Mononuclear cell (primary cell): Measurements from ENCODE around the gene CNOT6. TPM values are rescaled to one million over a fixed set of nuclear protein-coding genes. Genes with fewer than 3 reads are reported as not detected.
"Not testable (repeated sequence)": the region's sequence is repeated elsewhere in the genome, so short reads cannot be mapped to it uniquely, and the experiment has no call there.

Experiments
- H3K27me3 ChIP-seq: 2 replicates; pipeline ENCODE4 v1.6.0; 2011; ENCODE audit warnings: low read length, control low read depth; ENCODE audit not compliant: insufficient read depth
- H3K4me1 ChIP-seq: 2 replicates; pipeline ENCODE4 v1.5.1; 2011; ENCODE audit warnings: mild to moderate bottlenecking, low read length, control low read depth; ENCODE audit not compliant: insufficient read depth
- H3K4me3 ChIP-seq: 2 replicates; pipeline ENCODE4 v1.5.1; 2011; ENCODE audit warnings: mild to moderate bottlenecking, low read length, moderate library complexity
- H3K9me3 ChIP-seq: 2 replicates; pipeline ENCODE4 v1.5.1; 2011; ENCODE audit warnings: low read depth, mild to moderate bottlenecking, control low read depth, low read length
- total RNA-seq: library from RNA; depleted of rRNA; stranded (reverse); fragments of >200 nt; gene quantifications from one replicate; pipeline ENCODE4 v1.2.3, GENCODE V29; 2012

The CNOT6 gene
- total RNA-seq: 8.1 TPM

GRCh38 chr5:180494060-180494509 lies at the start of gene CNOT6:
Gene CNOT6, plus strand, starts transcription at chr5:180494379. Its CDS starts 34,898 bp downstream, at chr5:180529277.
- H3K9me3 ChIP-seq: no peaks in the 10 kb centered on the region
- H3K27me3 ChIP-seq: no peaks in the 10 kb centered on the region
- H3K4me1 ChIP-seq: peaks cover 22% of the 10 kb centered on the region
- H3K4me3 ChIP-seq: peak within 1 kb of the TSS; percentile 78

GRCh38 chr5:180454752-180455151 lies 39.4 kb upstream of the CNOT6 start:
- Histone ChIP-seq H3K4me1 (no peaks in the 10 kb centered on the region), H3K4me3 (no peak overlapping the region), H3K27me3 (no peaks in the 10 kb centered on the region), H3K9me3 (no peaks in the 10 kb centered on the region)

- Histone ChIP-seq H3K4me1 (no peaks in the 10 kb centered on the region), H3K4me3 (no peak overlapping the region), H3K9me3 (no peaks in the 10 kb centered on the region), H3K27me3 (no peaks in the 10 kb centered on the region)
Measured at GRCh38 chr5:180455872-180456271, 38.3 kb upstream of the CNOT6 start.

GRCh38 chr5:180456792-180457191 lies 37.4 kb upstream of the CNOT6 start:
- H3K27me3 ChIP-seq: no peaks in the 10 kb centered on the region
- no peaks in the 10 kb centered on the region for H3K4me1 ChIP-seq
- no peaks in the 10 kb centered on the region for H3K9me3 ChIP-seq

GRCh38 chr5:180458852-180459673 lies 35.1 kb upstream of the CNOT6 start:
- H3K27me3 ChIP-seq, H3K4me1 ChIP-seq, H3K9me3 ChIP-seq, H3K4me3 ChIP-seq: not testable (repeated sequence)

More at GRCh38 chr5:180456792-180457191, 37.4 kb upstream of the CNOT6 start:
- H3K4me3 ChIP-seq: no peak overlapping the region

GRCh38 chr5:180459674-180460142 lies 34.5 kb upstream of the CNOT6 start:
- not testable (repeated sequence) for H3K27me3 ChIP-seq, H3K4me3 ChIP-seq, H3K4me1 ChIP-seq, H3K9me3 ChIP-seq

GRCh38 chr5:180460834-180461233 lies 33.3 kb upstream of the CNOT6 start:
- Histone ChIP-seq H3K4me3 (no peak overlapping the region), H3K9me3 (no peaks in the 10 kb centered on the region)

GRCh38 chr5:180461303-180461702 lies 32.9 kb upstream of the CNOT6 start:
- no peaks in the 10 kb centered on the region for H3K27me3 ChIP-seq
- no peak overlapping the region for H3K4me3 ChIP-seq
- H3K9me3 ChIP-seq: no peaks in the 10 kb centered on the region
- no peaks in the 10 kb centered on the region for H3K4me1 ChIP-seq

More at GRCh38 chr5:180460834-180461233, 33.3 kb upstream of the CNOT6 start:
- Histone ChIP-seq H3K27me3 (no peaks in the 10 kb centered on the region), H3K4me1 (no peaks in the 10 kb centered on the region)

GRCh38 chr5:180463216-180463900 lies 30.8 kb upstream of the CNOT6 start:
- Histone ChIP-seq H3K27me3 (no peaks in the 10 kb centered on the region), H3K9me3 (no peaks in the 10 kb centered on the region), H3K4me3 (no peak overlapping the region), H3K4me1 (no peaks in the 10 kb centered on the region)

GRCh38 chr5:180463916-180464602 lies 30.1 kb upstream of the CNOT6 start:
- no peak overlapping the region for H3K4me3 ChIP-seq
- no peaks in the 10 kb centered on the region for H3K27me3 ChIP-seq
- no peaks in the 10 kb centered on the region for H3K4me1 ChIP-seq
- no peaks in the 10 kb centered on the region for H3K9me3 ChIP-seq

GRCh38 chr5:180464603-180464970 lies 29.6 kb upstream of the CNOT6 start:
- H3K9me3 ChIP-seq: no peaks in the 10 kb centered on the region
- H3K4me3 ChIP-seq: no peak overlapping the region
- no peaks in the 10 kb centered on the region for H3K4me1 ChIP-seq
- no peaks in the 10 kb centered on the region for H3K27me3 ChIP-seq

GRCh38 chr5:180465052-180465451 lies 29.1 kb upstream of the CNOT6 start:
- H3K4me1 ChIP-seq, H3K4me3 ChIP-seq, H3K9me3 ChIP-seq, H3K27me3 ChIP-seq: not testable (repeated sequence)

GRCh38 chr5:180466316-180466715 lies 27.9 kb upstream of the CNOT6 start:
- Histone ChIP-seq H3K27me3 (no peaks in the 10 kb centered on the region), H3K4me1 (no peaks in the 10 kb centered on the region), H3K9me3 (no peaks in the 10 kb centered on the region), H3K4me3 (no peak overlapping the region)

- Histone ChIP-seq H3K9me3 (no peaks in the 10 kb centered on the region), H3K27me3 (no peaks in the 10 kb centered on the region), H3K4me1 (no peaks in the 10 kb centered on the region)
Measured at GRCh38 chr5:180467028-180467975, 26.9 kb upstream of the CNOT6 start.

More at GRCh38 chr5:180467028-180467975, 26.9 kb upstream of the CNOT6 start:
- no peak overlapping the region for H3K4me3 ChIP-seq
